ENCODE measurements around the gene ALPK1. TPM values are rescaled to one million over a fixed set of nuclear protein-coding genes. Genes with fewer than 3 reads are reported as not detected.
"Not testable (repeated sequence)": the region's sequence is repeated elsewhere in the genome, so short reads cannot be mapped to it uniquely, and the experiment has no call there.

ALPK1 gene
- total RNA-seq, 1 donor from 2014 or later: 4.1 TPM

DNA sequence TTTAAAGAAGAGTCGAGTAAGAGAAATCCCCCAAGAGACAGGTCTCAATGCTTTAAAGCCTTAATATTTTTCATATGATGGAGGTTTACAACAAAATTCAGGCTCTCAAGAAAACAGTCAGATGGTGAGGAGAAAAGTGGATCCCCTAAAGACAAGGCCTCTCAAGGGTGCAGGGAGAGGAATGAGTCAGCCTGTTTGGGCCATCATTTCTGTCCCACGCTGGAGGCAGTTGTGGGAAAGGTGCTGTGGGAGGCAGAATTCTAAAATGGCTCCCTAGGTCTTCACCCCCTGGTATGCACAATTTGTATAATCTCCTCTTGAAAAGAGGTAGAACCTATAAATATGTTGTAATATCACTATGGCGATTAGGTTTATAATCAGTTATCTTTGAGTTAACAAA is 6.8 kb upstream of the ALPK1 start:
- peaks cover 7% of the 10 kb centered on the region for H3K27me3 Mint-ChIP-seq (ENCODE audit: unreplicated experiment)
- H3K27ac Mint-ChIP-seq (ENCODE audit: unreplicated experiment): no peak overlapping the region
- TF ChIP-seq, protein P1, sequence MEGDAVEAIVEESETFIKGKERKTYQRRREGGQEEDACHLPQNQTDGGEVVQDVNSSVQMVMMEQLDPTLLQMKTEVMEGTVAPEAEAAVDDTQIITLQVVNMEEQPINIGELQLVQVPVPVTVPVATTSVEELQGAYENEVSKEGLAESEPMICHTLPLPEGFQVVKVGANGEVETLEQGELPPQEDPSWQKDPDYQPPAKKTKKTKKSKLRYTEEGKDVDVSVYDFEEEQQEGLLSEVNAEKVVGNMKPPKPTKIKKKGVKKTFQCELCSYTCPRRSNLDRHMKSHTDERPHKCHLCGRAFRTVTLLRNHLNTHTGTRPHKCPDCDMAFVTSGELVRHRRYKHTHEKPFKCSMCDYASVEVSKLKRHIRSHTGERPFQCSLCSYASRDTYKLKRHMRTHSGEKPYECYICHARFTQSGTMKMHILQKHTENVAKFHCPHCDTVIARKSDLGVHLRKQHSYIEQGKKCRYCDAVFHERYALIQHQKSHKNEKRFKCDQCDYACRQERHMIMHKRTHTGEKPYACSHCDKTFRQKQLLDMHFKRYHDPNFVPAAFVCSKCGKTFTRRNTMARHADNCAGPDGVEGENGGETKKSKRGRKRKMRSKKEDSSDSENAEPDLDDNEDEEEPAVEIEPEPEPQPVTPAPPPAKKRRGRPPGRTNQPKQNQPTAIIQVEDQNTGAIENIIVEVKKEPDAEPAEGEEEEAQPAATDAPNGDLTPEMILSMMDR (IDR thresholded peaks at IDR 0.05; ENCODE audit: unreplicated experiment): no peak
- H3K4me1 Mint-ChIP-seq (ENCODE audit: unreplicated experiment): peaks cover 3% of the 10 kb centered on the region
- H3K4me3 Mint-ChIP-seq (ENCODE audit: unreplicated experiment): no peak overlapping the region
- H3K9me3 Mint-ChIP-seq (ENCODE audit: unreplicated experiment): no peaks in the 10 kb centered on the region
- no peak for DNase-seq (ENCODE audit: low spot score)
- H3K36me3 Mint-ChIP-seq (ENCODE audit: low read depth, unreplicated experiment): peaks cover 5% of the 10 kb centered on the region

DNA sequence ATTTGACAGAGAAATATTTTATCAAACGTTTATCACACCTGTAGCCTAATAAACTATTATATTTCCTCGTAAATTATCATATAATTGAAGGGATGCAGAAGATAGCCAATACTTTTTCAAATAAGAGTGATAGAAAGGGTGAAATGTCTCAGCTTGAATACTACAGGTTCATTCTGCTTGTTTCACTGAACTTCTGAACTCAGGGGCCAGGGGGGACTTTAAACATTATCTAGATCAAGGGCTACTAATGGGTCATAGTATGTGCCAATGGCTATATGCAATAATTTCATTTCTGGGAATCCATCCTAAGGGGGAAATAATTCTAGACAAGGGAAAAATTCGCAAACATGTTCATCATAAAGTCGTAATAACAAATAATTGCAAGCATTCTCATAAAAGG is 2.6 kb downstream of the ALPK1 start:
- Mint-ChIP-seq H3K27me3 (ENCODE audit: unreplicated experiment) (no peaks in the 10 kb centered on the region), H3K4me1 (ENCODE audit: unreplicated experiment) (peaks cover 5% of the 10 kb centered on the region), H3K9me3 (ENCODE audit: unreplicated experiment) (no peaks in the 10 kb centered on the region), H3K36me3 (ENCODE audit: low read depth, unreplicated experiment) (no peaks in the 10 kb centered on the region), H3K27ac (ENCODE audit: unreplicated experiment) (no peak overlapping the region), H3K4me3 (ENCODE audit: unreplicated experiment) (no peak overlapping the region)
- DNase-seq (ENCODE audit: low spot score): no peak
- TF ChIP-seq, protein P1 (IDR thresholded peaks at IDR 0.05; ENCODE audit: unreplicated experiment): no peak

DNA sequence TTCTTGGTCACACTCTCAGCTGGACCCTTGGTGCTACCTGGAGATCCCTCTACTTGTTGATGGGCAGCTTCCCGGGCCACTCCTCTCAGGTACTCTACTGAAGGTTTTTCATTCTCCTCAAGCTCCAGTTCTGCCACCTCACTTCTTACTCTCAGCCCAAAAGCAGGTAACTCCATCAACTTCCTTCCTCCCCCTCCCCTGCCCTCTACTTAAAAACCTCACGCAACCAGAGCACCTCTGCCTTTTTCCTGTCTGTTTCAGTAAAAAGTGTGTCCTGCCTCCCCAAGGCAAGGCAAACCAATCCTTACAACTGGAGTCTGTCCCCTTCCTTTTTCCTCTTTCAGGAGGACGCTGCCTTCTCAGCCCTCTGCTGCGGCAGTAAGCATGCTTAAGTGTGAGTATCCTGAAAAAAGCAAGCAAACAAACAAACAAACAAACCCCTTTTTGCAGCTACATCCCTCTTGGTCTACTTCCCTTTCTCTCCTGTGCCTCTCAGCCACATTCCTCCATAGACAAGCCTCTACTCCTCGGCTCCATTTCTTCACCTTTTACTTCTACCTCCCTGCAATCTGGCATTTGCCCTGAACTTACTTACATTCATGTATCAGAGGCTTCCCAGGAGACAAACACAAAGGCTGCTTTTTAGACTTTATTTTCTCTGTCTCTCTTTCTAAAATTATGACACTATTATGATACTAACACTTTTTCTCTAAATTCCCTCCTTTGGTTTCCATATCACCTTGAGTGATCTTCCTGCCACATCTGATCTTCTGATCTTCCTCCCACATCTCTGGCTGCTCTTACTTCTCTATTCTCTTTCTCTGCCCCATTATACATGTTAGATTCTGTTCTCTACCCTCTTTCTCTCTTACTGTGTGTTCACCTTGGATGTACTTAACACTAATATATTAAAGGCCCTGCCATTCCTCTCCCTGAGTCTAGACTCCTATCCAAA is 5.4 kb downstream of the ALPK1 start:
- peaks cover 8% of the 10 kb centered on the region for H3K4me1 Mint-ChIP-seq (ENCODE audit: unreplicated experiment)
- no peaks in the 10 kb centered on the region for H3K27me3 Mint-ChIP-seq (ENCODE audit: unreplicated experiment)
- DNase-seq (ENCODE audit: low spot score): no peak
- no peak overlapping the region for H3K27ac Mint-ChIP-seq (ENCODE audit: unreplicated experiment)
- TF ChIP-seq, protein P1 (IDR thresholded peaks at IDR 0.05; ENCODE audit: unreplicated experiment): no peak
- H3K4me3 Mint-ChIP-seq (ENCODE audit: unreplicated experiment): no peak overlapping the region
- no peaks in the 10 kb centered on the region for H3K9me3 Mint-ChIP-seq (ENCODE audit: unreplicated experiment)
- H3K36me3 Mint-ChIP-seq (ENCODE audit: low read depth, unreplicated experiment): no peaks in the 10 kb centered on the region

DNA sequence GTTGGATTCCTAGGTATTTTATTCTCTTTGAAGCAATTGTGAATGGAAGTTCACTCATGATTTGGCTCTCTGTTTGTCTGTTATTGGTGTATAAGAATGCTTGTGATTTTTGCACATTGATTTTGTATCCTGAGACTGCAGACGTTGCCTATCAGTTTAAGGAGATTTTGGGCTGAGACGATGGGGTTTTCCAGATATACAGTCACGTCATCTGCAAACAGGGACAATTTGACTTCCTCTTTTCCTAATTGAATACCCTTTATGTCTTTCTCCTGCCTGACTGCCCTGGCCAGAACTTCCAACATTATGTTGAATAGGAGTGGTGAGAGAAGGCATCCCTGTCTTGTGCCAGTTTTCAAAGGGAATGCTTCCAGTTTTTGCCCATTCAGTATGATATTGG is 8.3 kb downstream of the ALPK1 start:
- H3K4me3 Mint-ChIP-seq (ENCODE audit: unreplicated experiment); H3K36me3 Mint-ChIP-seq (ENCODE audit: low read depth, unreplicated experiment); H3K9me3 Mint-ChIP-seq (ENCODE audit: unreplicated experiment); H3K27me3 Mint-ChIP-seq (ENCODE audit: unreplicated experiment); H3K27ac Mint-ChIP-seq (ENCODE audit: unreplicated experiment); DNase-seq (ENCODE audit: low spot score): not testable (repeated sequence)
- H3K4me1 Mint-ChIP-seq (ENCODE audit: unreplicated experiment): peaks cover 16% of the 10 kb centered on the region

DNA sequence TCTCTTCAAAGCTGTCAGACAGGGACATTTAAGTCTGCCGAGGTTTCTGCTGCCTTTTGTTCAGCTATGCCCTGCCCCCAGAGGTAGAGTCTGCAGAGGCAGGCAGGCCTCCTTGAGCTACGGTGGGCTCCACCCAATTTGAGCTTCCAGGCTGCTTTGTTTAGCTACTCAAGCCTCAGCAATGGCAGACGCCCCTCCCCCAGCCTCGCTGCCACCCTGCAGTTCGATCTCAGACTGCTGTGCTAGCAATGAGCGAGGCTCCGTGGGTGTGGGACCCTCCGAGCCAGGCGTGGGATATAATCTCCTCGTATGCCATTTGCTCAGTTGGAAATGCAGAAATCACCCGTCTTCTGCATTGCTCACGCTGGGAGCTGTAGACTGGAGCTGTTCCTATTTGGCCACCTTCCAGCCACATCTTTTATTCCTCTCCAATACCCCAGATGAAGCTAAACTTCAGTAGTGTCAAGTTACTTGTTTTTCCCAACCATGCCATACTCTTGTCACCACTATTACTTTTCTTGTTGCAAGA is 12.2 kb downstream of the ALPK1 start:
- not testable (repeated sequence) for H3K36me3 Mint-ChIP-seq (ENCODE audit: low read depth, unreplicated experiment); H3K27me3 Mint-ChIP-seq (ENCODE audit: unreplicated experiment); H3K9me3 Mint-ChIP-seq (ENCODE audit: unreplicated experiment); H3K4me3 Mint-ChIP-seq (ENCODE audit: unreplicated experiment); H3K27ac Mint-ChIP-seq (ENCODE audit: unreplicated experiment); DNase-seq (ENCODE audit: low spot score)
- H3K4me1 Mint-ChIP-seq (ENCODE audit: unreplicated experiment): peaks cover 27% of the 10 kb centered on the region

DNA sequence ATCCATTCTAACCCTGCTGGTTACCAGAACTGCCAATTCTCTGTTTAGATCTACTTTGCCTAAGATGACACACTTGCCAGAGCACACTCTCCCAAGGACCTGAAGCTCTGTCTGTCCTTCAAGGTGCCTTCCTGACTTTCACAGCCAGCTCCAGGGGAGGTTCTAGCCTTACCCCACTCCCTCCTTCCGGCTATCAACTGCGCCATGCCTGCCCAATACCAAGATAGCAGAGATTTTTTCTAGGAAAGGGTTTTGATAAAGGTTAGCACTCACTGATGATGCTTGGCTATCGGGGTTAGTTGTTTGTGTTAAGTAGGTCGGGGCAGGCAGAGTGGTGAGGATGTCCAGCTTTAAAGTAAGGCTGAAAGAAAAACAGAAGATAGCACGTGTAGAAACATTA is 14.3 kb downstream of the ALPK1 start:
- H3K9me3 Mint-ChIP-seq (ENCODE audit: unreplicated experiment): peaks cover 5% of the 10 kb centered on the region

More for the DNA sequence above, 14.3 kb downstream of the ALPK1 start:
- H3K36me3 Mint-ChIP-seq (ENCODE audit: low read depth, unreplicated experiment): no peaks in the 10 kb centered on the region
- TF ChIP-seq, protein P1 (IDR thresholded peaks at IDR 0.05; ENCODE audit: unreplicated experiment): no peak
- DNase-seq (ENCODE audit: low spot score): no peak
- no peaks in the 10 kb centered on the region for H3K27me3 Mint-ChIP-seq (ENCODE audit: unreplicated experiment)
- H3K4me3 Mint-ChIP-seq (ENCODE audit: unreplicated experiment): no peak overlapping the region
- peaks cover 37% of the 10 kb centered on the region for H3K4me1 Mint-ChIP-seq (ENCODE audit: unreplicated experiment)
- H3K27ac Mint-ChIP-seq (ENCODE audit: unreplicated experiment): no peak overlapping the region
